Stimulated activated CD4-positive, alpha-beta T cell treated with anti-CD3 and anti-CD28 coated beads, Interleukin-4, amount 100 ng/mL, for 48 hours (primary cell): ENCODE results near the gene METTL17.
"Not testable (repeated sequence)": the region's sequence is repeated elsewhere in the genome, so short reads cannot be mapped to it uniquely, and the experiment has no call there.

Experiments
- DNase-seq, 2 donors: peaks; one replicate each; pipeline ENCODE4 v3.0.0-alpha.2; 2020; ENCODE audit warnings: low read depth in 2 of 2

Gene METTL17, protein sequence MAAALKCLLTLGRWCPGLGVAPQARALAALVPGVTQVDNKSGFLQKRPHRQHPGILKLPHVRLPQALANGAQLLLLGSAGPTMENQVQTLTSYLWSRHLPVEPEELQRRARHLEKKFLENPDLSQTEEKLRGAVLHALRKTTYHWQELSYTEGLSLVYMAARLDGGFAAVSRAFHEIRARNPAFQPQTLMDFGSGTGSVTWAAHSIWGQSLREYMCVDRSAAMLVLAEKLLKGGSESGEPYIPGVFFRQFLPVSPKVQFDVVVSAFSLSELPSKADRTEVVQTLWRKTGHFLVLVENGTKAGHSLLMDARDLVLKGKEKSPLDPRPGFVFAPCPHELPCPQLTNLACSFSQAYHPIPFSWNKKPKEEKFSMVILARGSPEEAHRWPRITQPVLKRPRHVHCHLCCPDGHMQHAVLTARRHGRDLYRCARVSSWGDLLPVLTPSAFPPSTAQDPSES

DNA sequence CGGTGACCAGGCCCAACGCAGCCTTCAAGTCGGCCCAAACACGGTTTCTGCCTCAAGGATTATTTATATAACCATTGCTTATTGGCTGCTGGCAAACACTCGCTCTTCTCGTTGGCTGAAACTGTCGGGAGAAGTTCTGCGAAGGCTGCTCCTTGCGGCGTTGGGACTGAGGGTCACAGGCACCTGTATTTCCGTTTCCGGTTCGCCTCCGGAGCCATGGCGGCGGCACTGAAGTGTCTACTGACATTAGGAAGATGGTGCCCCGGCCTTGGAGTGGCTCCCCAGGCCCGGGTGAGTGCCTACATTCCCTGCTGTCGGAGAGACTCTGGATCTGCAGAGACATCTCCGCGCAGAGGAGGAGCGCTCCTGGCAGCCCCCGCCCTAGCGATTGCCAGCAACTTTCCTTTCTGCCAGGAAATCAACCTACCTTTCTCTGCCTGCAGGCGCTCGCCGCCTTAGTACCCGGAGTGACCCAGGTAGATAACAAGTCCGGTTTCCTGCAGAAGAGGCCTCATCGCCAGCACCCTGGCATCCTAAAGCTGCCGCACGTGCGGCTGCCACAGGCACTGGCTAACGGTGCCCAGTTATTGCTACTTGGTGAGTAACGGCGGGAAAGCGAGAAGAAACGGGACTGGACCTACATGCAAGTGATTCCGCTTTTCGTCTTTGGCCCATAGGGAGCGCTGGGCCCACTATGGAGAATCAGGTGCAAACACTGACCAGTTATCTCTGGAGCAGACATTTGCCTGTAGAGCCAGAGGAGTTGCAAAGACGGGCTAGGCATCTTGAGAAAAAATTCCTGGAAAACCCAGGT, at the start of gene METTL17:
Gene METTL17 (plus strand): TSS at position 194 of the 814 bp plus-strand sequence. CDS start 23 bp downstream, at position 217.
- DNase-seq: peak; percentile 73 to 84

DNA sequence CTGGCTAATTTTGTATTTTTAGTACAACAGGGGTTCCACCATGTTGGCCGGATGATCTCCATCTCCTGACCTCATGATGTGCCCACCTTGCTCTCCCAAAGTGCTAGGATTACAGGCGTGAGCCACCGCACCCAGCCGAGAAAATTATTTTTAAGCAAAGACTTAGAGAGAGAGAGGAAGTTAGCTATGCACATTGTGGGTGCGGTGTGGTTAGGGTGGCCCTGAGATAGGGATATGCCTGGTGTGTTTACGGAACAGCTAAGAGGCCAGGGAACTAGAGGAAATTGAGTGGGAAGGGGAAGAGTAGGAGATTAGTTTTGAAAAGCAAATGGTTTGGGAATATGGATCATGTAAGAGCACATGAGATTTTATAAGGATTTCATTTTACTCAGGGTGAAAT, 44.6 kb upstream of the METTL17 start:
- DNase-seq: not testable (repeated sequence)

- not testable (repeated sequence) for DNase-seq
Observed at GRCh38 chr14:20946707-20947106, 43.1 kb upstream of the METTL17 start.

DNA sequence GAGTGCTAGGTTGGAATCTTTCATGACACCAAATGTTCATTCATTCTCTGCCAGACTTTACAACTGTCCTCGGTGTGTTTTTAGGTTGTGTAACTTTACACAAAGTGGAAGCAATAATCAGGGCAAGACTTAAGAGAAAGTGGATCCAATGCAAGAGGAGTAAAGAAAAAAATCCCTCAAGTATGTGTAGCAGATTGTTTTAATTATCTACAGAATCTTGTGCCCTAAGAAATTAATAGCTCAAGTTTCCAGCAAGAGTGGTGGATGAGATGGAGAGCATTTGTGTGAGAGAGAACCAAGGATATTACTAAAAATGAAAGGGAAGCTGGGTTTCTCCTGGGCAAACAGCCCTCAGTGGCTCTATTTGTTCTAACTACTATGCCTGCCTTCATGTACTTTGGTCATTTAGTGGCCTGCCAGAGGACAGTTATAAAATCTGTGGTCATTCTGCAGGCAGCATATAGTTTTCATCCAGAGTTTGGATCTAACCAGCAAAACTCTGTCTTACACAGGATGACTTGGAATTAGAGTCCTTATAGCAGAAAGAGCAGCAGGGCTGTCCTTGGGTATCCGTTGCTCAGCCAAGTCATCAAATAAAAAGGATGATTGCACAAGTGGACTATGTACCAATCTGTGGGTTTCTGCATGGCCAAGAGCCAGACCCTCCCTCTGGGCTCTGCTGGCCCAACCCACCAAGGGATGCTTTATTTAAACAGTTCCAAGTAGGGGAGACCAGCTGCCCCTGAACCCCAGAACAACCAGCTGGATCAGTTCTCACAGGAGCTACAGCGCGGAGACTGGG, 34.8 kb upstream of the METTL17 start, which contains the start of gene RNASE2:
Gene RNASE2 (plus strand): TSS at position 752 of the 802 bp plus-strand sequence. CDS start 285 bp downstream, outside the sequence.
- not testable (repeated sequence) for DNase-seq

- not testable (repeated sequence) for DNase-seq
Observed at GRCh38 chr14:20955538-20955873, 34.3 kb upstream of the METTL17 start.

DNA sequence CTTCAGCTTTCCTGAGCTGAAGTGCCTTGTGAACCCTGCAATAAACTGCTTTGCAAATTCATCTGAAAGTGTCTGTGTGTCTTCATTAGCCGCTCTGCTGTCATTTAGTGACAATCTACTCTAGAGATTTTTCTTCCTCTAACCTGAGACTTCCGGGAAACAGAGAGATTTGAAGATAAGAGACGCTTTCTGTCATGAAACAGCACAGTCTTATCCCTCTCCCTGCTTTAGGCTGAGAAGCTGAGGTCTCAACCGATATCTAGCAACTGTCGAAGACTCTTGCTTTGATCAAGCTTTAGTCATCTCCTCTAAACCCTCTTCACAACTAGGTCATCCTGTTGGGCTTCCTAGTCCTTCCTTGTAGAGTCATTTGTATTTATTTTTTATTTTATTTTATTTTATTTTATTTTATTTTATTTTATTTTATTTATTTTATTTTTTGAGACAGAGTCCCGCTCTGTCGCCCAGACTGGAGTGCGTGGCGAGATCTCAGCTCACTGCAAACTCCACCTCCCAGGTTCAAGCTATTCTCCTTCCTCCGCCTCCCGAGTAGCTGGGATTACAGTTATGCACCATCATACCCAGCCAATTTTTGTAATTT, 33.3 kb upstream of the METTL17 start:
- DNase-seq: no peak

DNA sequence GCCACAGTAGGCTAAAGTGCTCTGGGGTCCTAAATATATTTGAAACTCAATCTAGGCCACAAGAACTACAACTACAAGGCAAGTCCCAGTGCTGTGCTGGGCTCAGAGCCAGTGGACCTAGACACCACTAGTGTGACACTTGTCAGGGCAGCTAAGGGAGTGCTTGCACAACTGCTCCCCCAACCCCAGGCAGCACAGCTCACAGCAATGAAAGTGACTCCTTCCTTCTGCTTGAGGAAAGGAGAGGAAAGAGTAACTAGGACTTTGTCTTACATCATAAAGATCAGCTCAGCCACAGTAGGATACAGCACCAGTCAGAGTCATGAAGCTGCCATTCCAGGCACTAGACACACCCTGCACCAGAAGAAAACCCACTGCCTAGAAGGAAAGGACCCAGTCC, 30.8 kb upstream of the METTL17 start:
- DNase-seq: not testable (repeated sequence)

GRCh38 chr14:20969336-20969735, 20.4 kb upstream of the METTL17 start:
- DNase-seq: no peak

- DNase-seq: no peak
Observed at GRCh38 chr14:20970647-20970982, 19.2 kb upstream of the METTL17 start.

GRCh38 chr14:20970983-20971704, 18.6 kb upstream of the METTL17 start:
- DNase-seq: peak; percentile 73 to 75

DNA sequence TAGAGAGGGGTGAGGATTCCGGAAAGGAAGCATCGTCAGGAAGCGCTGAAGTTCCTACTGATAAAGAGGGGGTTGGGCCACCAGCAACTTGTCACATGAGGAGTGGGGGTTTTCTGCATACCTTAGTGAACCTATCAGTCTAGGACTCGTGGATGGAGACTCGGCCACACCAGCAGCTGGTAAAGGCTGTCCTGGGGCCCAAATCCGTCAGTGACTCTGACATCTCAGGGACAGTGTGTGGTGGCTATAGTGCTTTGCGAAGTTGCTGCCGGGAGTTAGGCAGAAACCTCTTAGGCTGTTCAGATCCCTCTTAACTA, 18.1 kb upstream of the METTL17 start:
- DNase-seq: no peak

- no peak for DNase-seq
Observed at GRCh38 chr14:20973501-20973900, 16.3 kb upstream of the METTL17 start.

DNA sequence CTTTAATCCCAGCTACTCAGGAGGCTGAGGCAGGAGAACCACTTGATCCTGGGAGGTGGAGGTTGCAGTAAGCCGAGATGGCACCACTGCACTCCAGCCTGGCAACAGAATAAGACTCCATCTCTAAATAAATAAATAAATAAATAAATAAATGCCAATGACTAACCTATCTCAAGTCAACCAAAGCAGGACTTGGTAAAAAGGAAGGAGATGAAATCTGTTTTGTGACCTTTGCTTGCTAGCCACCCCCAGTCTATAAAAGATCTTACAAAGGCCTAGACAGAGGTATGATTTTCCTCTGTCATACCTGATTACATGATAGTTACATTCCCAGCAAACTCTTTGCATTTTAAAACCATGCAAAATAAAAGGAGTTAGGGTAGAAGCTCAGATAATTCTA, 13.5 kb upstream of the METTL17 start:
- DNase-seq: no peak

GRCh38 chr14:20978687-20979086, 11.1 kb upstream of the METTL17 start:
- DNase-seq: no peak

GRCh38 chr14:20980906-20981305, 8.9 kb upstream of the METTL17 start:
- DNase-seq: no peak

DNA sequence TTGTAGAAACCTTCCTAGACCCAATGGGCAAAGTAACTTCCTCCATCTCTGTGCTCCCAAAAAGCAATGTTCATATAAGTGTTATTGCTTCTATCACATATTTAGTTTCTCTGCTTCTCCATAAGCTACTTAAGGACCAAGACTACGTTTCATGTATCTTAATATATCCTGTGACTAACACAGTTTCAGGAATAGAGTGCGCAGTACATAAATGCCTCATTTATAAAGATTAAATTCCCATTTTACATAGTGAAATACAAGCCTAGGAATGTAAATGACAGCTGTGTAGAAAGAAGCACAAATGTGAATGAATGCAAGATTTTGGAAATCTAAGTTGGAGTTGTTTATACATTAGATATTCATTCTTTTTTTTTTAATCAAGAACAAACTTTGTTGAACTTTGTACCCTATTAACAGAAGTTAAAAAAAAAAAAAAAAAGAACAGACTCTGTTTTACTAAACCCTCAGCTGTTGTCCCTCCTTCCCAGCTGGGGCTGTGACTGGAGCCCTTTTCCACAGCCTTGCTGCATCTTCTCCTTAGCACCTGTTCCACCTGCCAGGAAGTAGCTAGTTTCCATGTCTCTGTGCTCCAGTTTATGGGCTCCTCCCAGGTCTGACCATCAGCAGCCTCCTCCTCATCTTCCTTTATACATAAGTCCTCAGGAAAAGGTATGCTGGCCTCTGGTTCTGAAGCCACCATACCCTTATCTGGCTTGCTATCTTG, 7.0 kb upstream of the METTL17 start:
- no peak for DNase-seq

DNA sequence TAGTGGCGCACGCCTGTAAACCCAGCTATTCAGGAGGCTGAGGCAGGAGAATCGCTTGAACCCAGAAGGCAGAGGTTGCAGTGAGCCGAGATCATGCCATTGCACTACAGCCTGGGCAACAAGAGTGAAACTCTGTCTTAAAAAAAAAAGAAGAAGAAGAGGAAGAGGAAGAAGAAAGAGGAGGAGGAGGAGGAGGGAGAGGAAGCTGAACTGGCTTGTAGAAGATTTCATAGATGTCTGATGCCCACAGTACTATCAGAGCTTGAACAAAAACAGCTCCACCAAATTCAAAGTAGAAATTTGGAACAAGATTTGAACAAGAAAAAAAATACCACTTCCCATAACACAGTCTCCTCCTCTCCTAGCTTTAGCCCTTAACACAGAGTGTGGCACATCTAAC, 4.1 kb upstream of the METTL17 start:
- not testable (repeated sequence) for DNase-seq

DNA sequence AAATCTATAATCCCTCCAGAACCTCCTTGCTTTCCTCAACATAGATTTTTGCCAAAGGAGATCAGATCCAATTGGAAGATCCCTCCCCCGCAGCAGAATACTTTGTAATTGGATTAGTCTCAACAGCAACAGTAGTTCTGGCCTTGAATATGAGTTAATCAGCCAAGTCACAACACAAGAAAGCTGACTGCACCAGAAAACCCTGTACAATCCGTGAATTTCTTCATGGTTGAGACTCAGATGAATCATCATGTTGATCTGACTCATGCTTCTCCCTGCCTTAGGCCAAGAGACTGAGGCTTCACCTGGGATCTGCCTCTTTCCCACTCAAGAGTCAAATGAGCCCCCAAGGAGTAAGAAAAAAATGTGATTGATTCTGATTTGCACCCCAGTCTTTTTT, 3.0 kb upstream of the METTL17 start:
- DNase-seq: no peak

GRCh38 chr14:20988717-20989470, 886 bp upstream of the METTL17 start:
- DNase-seq: no peak

- DNase-seq: no peak
Observed at GRCh38 chr14:20989471-20989786, 351 bp upstream of the METTL17 start.
